GM11168 (cell line): ENCODE data around the gene ACTN4.
"Not testable (repeated sequence)": the region's sequence is repeated elsewhere in the genome, so short reads cannot be mapped to it uniquely, and the experiment has no call there.

Experiments
- in situ Hi-C: fragments of 300-500 bp; cut with MboI; formaldehyde crosslinking; loops from one replicate; pipeline ENCODE4 v1.12.0; 2022; ENCODE audit warnings: low sequenced_read_pairs; ENCODE audit not compliant: unreplicated experiment

ACTN4 gene

DNA sequence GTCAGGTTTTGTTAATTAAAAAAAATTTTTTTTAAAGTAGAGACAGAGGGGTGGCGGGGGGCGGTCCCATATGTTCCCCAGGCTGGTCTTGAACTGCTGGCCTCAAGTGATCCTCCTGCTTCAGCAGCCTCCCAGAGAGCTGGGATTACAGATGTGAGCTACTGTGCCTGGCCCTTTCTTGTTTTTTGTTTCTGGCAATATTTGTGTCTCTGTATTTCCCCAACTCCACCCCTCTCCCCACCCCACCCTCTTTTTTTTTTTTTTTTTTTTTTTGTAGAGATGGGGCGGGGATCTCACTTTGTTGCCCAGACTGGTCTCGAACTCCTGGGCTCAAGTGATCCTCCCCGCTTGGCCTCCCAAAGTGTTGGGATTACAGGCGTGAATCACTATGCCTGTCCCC is 97.4 kb downstream of the ACTN4 start:
- in situ Hi-C loops = no loop called here

GRCh38 chr19:38745316-38745715 is 97.9 kb downstream of the ACTN4 start:
- in situ Hi-C loops = no loop called here

DNA sequence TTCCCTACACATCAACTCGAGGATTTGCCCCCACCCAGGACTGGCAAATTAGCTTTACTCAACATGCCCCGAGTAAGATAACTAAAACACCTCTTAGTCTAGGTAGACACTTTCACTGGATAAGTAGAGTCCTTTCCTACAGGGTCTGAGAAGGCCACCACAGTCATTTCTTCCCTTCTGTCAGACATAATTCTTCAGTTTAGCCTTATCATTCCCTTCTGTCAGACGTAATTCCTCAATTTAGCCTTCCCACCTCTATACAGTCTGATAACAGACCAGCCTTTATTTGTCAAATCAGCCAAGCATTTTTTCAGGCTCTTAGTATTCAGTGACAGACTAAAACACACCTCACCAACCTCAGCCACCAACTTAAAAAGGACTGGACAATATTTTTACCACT is 106.3 kb downstream of the ACTN4 start:
- in situ Hi-C loops = not testable (repeated sequence)

DNA sequence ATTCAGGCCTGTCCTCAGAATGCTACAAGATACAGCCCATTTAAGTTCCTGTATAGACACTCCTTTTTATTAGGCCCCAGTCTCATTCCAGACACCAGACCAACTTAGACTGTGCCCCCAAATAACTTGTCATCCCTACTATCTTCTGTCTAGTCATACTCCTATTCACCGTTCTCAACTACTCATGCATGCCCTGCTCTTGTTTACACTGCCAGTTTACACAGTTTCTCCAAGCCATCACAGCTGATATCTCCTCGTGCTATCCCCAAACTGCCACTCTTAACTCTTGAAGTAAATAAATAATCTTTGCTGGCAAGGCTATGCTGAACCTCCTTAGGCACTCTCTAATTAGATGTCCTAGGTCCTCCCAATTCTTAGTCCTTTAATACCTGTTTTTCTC is 106.7 kb downstream of the ACTN4 start:
- in situ Hi-C loops = not testable (repeated sequence)

DNA sequence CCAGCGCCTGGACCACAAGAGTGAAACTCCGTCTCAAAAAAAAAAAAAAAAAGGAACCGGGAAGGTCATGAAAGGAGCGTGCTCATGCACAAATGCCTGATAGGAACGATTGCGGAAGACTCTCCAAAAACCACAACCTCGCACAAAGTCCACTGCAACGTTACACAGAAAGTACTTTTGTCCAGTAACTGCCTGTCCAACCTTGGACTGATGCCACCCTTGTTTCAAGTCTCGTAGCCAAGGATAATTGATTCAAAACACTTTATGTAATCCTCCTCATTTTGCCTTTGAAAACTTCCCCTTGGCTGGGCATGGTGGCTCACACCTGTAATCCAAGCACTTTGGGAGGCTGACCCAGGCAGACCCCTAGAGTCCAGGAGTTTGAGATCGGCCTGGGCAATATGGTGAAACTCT is 112.1 kb downstream of the ACTN4 start:
- in situ Hi-C loops = no loop called here

GRCh38 chr19:38760805-38761517 is 113.5 kb downstream of the ACTN4 start:
- in situ Hi-C loops = not testable (repeated sequence)

DNA sequence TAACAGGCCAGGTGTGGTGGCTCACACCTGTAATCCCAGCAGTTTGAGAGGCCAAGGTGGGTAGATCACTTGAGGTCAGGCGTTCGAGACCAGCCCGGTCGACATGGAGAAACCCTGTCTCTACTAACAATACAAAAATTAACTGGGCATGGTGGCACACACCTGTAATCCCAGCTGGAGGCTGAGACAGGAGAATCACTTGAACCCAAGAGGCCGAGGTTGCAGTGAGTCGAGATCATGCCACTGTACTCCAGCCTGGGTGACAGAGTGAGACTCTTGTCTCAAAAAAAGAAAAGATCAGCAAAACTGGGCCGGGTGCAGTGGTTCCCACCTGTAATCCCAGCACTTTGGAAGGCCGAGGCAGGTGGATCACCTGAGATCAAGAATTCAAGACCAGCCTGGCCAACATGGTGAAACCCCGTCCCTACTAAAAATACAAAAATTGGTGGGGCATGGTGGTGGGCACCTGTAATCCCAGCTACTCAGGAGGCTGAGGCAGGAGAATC is 114.5 kb downstream of the ACTN4 start:
- in situ Hi-C loops = not testable (repeated sequence)

DNA sequence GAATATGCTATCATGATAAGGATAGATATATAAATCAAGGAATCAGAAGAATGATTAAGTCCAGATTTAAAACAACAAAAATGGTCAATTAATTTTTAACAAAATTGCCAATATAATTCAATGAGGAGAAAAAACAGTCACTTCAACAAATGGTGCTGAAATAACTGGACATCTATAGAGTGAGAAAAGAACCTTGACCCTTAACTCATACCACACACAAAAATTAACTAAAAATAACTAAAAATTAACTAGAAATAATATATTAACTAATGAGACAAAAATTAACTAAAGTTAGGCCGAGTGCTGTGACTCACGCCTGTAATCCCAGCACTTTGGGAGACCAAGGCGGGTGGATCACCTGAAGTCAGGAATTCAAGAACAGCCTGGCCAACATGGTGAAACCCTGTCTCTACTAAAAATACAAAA is 116.4 kb downstream of the ACTN4 start:
- in situ Hi-C loops = no loop called here

DNA sequence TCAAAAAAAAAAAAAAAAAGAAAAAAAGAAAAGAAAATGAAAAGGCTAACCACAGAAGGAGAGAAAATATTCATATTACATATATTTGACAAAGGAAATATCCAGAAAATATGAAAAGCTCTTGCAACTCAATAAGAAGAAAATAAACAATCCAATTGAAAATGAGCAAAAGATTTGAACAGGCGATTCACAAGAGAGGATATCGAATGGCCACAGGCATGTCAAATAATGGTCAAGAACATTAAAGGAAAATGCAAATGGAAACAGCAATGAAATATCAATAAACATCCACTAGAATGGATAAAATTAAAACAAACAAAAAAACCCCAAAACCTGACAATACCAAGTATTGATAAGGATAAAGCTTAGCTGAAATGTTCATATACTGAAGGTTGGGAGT is 117.8 kb downstream of the ACTN4 start:
- in situ Hi-C loops = no loop called here

GRCh38 chr19:38766276-38767047 is 119.0 kb downstream of the ACTN4 start:
- in situ Hi-C loops = no loop called here

DNA sequence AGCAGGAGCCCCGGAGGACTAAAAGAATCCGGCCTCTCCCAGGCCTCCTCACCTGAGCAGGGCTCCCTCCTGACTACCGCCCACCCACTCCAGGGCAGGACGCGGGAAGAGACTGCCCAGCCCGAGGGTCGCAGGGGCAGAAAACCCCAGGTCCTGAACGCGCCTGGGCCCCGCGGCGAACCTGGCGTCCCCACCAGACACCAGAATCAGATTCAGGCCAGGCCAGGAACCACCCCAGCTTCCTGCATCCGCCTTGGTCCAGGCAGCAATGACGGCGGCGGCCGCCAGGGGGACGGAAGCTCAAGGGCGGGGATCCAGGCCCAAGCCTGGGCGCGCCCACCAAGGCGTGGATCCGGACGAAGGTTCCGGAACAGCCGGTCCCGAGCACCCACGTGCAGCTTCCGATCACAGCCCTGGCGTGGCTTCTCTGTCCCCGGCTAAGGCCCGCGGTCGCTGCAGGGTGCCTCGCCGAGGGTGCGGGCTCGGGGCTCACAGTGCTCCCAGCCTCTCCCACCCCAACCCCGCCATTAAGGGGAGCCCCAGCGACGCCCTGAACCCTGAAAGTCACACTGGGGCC is 122.3 kb downstream of the ACTN4 start:
- in situ Hi-C loops = no loop called here

GRCh38 chr19:38770228-38770948 is 122.9 kb downstream of the ACTN4 start:
- in situ Hi-C loops = not testable (repeated sequence)

DNA sequence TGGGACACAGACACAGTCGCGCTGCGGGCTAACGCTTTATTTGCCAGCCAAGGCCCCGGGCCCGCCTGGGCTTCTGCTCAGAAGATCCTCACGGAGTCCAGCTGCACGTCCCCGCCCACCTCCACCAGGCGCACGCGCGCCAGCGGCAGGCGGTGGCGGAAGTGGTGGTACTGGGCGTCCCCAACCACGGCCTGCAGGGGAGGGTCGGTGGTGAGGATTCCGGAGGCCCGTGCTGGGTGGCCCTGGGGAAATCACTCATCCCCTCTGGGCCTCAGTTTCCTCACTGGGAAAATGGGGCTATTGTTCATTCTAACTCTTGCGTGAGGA is 123.5 kb downstream of the ACTN4 start:
- in situ Hi-C loops = not testable (repeated sequence)

DNA sequence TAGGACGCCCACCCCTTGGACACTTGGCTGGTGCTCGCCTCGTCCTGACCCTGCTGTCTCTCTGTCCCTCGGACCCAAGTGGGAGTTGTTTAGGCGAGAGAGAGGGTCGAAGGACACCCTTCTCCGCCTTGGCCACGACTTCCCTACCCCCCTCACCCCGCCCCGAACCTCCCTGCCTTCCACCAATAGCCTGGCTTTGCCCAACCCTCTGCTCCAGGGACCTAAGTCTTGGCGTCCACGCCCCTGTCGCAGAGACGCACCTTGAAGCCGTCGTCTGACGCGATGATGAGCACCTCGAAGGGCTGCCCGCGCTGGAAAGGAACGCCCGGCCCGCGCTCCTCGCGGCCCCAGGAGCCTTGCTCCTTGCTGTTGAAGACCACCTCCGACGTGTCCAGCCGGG is 124.1 kb downstream of the ACTN4 start:
- in situ Hi-C loops = not testable (repeated sequence)

- in situ Hi-C loops = no loop called here
Observed at GRCh38 chr19:38773469-38774177, 126.2 kb downstream of the ACTN4 start, which contains the start of gene LGALS7. Gene LGALS7 (minus strand): TSS chr19:38773517. CDS start chr19:38773492, 25 bp downstream.

DNA sequence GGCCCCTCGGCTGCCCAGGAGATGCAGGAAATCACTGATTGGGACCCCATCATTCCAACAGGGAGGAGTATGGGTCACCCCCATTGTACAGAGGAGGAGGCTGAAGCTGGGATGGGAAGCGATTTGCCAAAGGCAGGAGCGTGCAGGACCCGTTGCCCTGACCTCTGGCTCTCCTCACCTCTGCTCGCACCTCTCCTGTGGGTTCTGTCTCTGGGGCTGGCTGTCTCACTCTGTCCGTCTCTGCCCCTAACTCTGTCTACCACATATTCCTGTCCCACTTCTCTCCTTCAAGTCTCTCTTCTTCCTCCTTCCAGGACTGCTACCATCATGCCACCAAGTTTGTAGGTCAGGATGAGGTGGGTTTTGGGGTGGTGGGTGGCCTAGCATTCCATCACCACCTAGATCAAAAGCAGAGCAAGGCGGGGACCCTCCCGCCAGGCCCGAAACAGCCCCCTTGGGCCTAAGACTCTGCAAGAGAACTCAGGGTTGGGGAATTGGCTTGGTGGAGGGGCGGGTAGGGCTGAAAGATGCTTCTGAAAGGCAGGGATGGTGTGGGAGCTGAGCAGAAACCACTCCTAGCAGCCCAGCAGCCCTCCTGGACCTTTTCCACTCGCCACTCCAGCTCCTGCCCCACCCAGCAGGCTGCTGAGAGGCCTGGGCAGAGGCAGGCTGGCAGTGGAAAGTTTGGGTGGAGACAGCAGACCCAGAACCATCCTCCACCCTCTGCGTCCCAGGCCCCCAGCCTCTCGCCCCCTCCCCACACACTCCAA is 126.9 kb downstream of the ACTN4 start:
- in situ Hi-C loops = no loop called here

DNA sequence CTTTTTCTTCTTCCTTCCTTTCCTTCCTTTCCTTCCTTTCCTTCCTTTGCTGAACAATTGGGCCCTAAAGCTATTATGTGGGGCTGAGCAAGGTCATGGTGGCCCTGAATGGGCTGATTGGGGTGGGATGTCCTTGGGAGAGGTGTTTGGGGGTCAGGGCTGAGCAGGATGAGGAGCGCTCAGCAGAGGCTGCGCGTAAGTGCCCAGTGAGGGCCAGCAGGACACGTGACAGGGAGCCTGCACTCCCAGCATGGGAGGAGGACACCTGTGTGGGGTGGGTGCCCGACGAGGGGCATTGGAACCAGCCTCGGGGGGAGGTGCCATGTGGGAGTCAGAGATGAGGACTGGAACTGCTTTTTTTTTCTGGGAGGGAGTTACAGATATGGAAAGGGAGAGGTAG is 131.3 kb downstream of the ACTN4 start:
- in situ Hi-C loops = no loop called here

DNA sequence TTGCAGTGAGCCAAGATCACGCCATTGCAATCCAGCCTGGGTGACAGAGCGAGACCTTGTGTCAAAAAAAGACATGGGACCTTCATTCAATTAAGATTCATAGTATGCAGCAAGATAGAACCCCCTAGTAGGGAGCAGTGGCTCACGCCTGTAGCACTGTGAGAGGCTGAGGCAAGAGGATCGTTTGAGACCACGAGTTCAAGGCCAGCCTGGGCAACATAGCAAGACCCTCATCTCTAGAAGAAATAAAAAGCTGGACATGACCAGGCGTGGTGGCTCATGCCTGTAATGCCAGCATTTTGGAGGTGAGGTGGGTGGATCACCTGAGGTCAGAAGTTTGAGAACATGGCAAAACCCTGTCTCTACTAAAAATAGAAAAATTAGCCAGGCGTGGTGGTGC is 133.0 kb downstream of the ACTN4 start:
- in situ Hi-C loops = no loop called here

DNA sequence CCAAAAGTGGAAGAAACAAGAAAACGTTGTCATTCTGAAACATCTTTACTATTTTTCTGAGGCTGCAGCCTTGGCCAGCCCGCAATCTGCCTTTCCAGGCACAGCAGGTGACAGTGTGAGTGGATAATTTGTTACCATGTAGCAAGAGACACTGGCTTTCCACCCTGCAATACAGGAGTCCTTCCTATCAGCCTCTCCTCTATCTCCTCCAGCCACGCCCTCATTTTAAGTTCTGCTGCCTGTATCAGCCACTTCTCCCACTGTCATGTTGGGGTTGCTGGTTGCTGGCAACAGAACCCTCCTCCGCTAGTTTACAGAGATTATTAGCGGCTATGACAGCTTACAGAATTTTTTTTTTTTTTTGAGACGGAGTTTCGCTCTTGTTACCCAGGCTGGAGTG is 133.6 kb downstream of the ACTN4 start:
- in situ Hi-C loops = no loop called here
